GM12865 (cell line): Measurements from ENCODE around the gene TAS2R40.

Experiments used
- DNase-seq: peaks from one replicate; pipeline ENCODE4 v3.0.0; 2010; ENCODE audit warnings: low read depth
- H3K4me3 ChIP-seq: 2 replicates; pipeline ENCODE4 v1.5.1; 2011; ENCODE audit warnings: mild to moderate bottlenecking, low read depth, low read length, control low read depth
- TF ChIP-seq, protein P1 (sequence below): IDR thresholded peaks from 2 replicates; pipeline ENCODE4 v1.5.1; 2011; ENCODE audit warnings: low read length, control low read depth, low read depth, inconsistent platforms; ENCODE audit not compliant: insufficient read depth; ENCODE audit errors: missing control alignments

TAS2R40 gene

GRCh38 chr7:143265017-143265693 lies 43.3 kb downstream of the TAS2R40 start:
- TF ChIP-seq, protein P1, sequence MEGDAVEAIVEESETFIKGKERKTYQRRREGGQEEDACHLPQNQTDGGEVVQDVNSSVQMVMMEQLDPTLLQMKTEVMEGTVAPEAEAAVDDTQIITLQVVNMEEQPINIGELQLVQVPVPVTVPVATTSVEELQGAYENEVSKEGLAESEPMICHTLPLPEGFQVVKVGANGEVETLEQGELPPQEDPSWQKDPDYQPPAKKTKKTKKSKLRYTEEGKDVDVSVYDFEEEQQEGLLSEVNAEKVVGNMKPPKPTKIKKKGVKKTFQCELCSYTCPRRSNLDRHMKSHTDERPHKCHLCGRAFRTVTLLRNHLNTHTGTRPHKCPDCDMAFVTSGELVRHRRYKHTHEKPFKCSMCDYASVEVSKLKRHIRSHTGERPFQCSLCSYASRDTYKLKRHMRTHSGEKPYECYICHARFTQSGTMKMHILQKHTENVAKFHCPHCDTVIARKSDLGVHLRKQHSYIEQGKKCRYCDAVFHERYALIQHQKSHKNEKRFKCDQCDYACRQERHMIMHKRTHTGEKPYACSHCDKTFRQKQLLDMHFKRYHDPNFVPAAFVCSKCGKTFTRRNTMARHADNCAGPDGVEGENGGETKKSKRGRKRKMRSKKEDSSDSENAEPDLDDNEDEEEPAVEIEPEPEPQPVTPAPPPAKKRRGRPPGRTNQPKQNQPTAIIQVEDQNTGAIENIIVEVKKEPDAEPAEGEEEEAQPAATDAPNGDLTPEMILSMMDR, result no peak
- no peak for DNase-seq
- no peak overlapping the region for H3K4me3 ChIP-seq

DNA sequence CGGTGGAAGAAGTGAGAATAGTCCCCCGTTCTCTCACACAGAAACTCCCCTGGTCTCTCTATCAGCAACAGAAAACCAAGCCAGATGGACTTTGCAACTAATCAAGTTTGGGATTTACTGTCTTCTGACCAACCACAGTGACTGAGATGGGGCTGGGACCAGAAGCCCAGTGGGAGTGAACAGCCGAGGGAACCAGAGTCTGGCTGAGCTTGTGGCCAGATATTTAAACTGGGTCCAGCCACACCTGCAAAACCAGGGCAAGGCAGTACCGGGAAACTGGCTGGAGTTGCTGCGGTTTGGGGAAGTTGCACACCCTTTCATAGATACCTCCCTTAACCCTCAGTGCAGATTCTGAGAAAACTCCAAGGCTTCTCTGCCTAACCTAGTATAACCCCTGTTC lies 47.4 kb downstream of the TAS2R40 start:
- H3K4me3 ChIP-seq, result no peak overlapping the region
- DNase-seq, result no peak
- TF ChIP-seq, protein P1, result no peak

DNA sequence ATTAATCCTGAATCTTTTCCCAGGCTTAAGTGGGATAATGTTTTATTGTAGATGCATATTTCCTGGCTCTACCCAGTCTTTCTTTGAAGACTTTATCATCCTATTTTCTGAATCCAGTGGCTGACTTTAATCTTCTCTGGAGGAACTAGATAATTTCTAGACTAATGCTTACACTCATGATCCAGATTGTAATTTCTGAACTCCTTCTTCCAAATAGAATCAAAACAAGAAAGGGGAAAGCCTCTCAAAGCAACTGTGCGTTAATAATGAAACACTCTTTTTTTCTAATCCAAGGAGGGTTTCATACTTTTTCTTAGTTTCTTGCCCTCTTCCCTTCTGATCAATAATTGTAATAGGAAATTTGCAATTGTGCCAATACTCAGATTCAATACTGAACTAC lies 49.4 kb downstream of the TAS2R40 start:
- H3K4me3 ChIP-seq, result no peak overlapping the region
- DNase-seq, result no peak
- TF ChIP-seq, protein P1, result no peak
